Stimulated activated CD4-positive, alpha-beta T cell treated with anti-CD3 and anti-CD28 coated beads, Interleukin-2, amount 100 ng/mL, for 24 hours (primary cell): Measurements from ENCODE around the gene KLHDC7B.

ENCODE experiments used
- DNase-seq, 2 donors: peaks; one replicate each; pipeline ENCODE4 v3.0.0-alpha.2; 2020

The KLHDC7B gene

DNA sequence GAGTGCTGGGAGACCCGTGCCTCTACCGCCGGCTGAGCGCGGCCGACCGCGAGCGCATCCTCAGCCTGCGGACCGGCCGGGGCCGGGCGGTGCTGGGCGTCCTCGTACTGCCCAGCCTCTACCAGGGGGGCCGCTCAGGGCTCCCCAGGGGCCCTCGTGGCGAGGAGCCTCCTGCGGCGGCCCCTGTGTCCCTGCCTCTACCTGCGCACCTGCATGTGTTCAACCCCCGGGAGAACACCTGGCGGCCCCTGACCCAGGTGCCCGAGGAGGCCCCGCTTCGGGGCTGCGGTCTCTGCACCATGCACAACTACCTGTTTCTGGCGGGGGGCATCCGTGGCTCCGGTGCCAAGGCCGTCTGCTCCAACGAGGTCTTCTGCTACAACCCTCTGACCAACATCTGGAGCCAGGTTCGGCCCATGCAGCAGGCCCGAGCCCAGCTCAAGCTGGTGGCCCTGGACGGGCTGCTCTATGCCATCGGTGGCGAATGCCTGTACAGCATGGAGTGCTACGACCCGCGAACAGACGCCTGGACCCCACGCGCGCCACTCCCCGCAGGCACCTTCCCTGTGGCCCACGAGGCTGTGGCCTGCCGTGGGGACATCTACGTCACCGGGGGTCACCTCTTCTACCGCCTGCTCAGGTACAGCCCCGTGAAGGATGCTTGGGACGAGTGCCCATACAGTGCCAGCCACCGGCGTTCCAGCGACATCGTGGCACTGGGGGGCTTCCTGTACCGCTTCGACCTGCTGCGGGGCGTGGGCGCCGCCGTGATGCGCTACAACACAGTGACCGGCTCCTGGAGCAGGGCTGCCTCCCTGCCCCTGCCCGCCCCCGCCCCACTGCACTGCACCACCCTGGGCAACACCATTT is 3.5 kb downstream of the KLHDC7B start:
- no peak for DNase-seq

DNA sequence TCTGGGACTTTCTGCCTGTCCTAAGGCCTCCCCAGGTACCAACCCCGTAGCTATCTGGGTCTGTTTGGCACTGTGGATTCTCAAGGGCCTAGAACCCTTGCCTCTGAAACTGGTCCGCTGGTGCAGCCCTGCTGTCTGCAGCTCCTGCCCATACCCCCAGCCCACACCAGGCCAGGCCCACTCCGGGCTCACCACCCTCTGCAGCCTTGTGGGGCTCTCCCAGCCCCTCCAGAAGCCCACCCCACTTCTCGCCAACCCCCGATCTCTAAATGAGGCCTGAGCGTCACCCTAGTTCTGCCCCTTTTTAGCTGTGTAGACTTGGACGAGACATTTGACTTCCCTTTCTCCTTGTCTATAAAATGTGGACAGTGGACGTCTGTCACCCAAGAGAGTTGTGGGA is 4.7 kb downstream of the KLHDC7B start:
- no peak for DNase-seq

DNA sequence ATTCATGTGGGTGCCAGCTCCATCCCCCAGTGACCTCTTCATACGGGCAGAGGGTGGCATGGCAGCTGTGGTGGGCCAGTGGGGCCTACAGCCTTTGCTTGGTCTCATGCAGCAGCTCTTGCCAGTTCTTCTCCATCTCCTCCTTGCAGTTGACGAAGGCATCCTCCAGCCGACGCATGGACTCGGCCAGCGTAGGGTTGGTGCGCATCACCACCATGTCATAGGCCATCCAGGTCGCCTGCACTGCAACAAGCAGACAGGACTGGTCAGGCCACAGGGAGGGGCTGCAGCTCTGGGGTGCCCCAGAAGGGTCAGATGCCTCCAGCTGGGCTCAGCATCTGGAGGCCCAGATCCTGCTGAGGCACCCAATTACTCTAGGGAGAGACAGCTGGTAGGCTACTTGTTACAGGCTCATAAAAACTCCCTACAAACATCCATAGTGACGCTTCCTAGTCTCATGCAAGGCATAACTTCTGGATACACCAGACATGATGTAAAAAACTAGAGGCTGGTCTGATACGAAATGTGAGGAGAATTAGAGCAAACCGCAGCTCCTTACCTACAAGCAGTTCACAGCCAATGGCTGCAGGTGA is 5.6 kb downstream of the KLHDC7B start:
- no peak for DNase-seq

DNA sequence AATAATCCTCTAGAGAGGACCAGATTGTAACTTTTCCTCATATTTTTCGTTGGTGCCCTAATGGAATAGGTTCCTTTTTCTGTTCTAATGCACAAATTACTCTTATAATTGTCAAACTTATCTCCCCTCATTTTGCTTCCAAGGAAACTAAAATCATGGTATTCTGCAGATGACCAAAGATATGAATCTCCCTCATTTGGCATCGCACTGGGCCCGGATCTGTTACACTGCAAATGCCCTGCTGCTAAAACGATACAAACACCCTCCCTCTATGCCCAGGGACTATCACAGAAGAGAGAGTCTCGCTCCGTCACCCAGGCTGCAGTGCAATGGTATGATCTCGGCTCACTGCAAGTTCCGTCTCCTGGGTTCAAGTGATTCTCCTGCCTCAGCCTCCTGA is 7.6 kb downstream of the KLHDC7B start:
- no peak for DNase-seq

DNA sequence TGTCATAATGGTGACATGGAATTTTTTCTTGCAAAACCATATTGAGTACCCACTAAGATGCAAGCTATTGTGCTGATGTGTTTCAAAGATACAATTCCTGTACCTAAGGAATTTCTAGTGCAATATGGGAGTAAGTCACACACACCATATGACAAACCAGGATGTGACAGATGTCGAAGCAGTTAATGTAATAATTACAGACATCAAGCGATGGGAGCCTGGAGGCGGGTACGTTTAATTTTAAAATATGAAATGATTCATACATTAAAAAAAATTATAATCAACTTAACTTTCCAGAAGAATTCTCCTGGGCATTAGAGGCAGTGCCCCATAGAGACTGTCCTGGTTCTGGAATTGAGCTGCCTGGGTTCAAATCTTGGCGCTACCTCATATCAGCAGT is 11.0 kb downstream of the KLHDC7B start:
- no peak for DNase-seq

DNA sequence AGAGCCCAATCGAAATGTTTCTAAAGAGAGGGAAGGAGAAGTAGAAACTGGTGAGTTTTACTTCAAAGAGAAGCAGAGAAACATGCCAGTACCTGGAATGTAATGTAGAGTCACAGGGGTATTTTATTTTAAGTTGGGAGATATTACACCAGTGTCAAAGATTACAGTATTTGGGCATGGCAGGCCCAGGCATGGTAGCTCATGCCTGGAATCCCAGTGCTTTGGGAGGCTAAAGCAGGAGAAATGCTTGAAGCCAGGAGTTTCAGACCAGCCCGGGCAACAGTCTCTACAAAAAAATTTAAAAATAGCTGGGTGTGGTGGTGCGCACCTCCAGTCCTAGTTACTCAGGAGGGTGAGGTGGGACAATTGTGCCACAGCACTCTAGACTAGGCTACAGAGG is 14.3 kb downstream of the KLHDC7B start:
- DNase-seq: no peak

DNA sequence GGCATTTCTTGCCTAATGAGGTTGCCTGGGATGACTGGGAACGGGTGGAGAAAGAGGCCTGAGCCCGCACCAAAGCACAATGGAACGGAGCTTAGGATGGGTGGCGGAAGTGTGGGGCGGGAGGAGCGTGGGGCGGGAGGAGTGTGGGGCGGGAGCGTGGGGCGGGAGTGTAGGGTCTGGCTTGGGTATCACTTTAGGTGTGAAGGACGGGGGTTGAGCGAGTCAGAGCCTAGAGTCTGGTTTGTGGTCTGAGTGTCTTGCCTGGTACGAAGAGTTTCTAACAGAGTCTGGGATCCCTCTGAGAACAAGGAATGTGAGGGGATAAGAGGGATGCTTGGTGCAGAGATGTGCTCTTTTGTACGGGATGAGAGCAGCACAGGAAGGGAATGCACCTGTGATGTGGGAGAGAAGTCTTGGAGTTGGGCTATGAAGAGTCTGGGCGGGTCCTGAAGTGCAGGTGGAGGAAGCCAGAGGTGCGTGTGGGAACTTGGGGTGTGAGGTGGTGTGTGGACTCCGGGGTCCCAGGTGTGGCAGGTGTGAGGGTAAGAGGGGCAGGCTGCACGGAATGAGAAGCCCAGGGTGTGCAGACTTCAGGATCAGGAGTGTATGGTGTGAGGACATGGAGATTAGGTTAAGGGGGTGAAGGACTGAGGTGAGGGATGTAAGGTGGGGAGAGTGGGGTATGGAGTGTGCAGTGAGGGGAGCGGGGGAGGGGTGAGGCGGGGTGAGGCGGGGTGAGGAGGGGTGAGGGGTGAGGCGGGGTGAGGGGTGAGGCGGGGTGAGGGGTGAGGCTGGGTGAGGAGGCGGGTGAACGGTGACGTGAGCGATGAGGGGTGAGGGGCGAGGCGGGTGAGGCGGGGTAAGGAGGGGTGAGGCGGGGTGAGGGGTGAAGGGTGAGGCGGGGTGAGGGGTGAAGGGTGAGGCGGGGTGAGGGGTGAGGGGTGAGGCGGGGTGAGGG is 16.0 kb downstream of the KLHDC7B start:
- no peak for DNase-seq

DNA sequence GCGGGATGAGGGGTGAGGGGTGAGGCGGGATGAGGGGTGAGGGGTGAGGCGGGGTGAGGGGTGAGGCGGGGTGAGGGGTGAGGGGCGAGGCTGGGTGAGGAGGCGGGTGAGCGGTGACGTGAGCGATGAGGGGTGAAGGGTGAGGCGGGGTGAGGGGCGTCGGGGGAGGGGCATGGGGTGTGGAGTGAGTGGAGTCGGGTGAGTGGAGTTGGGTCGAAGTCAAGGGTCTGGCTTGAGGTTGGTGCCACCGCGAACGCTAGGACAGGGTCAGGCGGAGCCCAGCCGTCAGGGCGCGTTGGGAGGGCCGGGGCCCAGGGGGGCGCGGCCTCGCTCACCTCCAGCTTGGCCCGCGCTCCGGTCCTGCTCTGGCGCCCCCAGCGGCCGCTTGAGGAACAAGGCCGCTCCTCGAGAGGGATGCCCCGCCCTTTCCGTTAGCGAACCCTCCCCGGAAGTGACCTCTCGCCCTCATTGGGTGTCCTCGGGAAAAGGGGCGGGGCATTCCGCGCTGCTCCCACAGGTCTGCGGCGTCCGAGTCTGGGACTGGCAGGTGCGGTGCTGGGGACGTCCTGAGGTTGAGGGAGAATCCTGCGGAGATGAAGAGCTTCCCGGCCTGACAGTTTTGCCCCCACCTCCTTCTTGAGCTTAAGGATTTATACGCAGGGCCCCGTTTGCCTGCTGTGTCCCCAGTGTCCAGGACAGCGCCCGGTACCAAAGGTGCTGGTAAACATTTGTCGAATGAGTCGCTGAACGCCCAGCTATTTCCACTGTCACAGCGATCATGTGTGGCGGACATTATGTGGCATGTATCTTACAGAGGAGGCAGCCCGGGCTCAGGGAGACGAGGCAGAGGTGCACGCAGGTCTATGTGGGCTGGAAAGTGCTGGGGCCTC is 17.1 kb downstream of the KLHDC7B start, which contains the start of gene SYCE3:
Gene SYCE3, minus strand, starts transcription at position 397 of the 890 bp plus-strand sequence. CDS start 6,514 bp downstream, outside the sequence.
- peak; percentile 98 to 99 for DNase-seq

DNA sequence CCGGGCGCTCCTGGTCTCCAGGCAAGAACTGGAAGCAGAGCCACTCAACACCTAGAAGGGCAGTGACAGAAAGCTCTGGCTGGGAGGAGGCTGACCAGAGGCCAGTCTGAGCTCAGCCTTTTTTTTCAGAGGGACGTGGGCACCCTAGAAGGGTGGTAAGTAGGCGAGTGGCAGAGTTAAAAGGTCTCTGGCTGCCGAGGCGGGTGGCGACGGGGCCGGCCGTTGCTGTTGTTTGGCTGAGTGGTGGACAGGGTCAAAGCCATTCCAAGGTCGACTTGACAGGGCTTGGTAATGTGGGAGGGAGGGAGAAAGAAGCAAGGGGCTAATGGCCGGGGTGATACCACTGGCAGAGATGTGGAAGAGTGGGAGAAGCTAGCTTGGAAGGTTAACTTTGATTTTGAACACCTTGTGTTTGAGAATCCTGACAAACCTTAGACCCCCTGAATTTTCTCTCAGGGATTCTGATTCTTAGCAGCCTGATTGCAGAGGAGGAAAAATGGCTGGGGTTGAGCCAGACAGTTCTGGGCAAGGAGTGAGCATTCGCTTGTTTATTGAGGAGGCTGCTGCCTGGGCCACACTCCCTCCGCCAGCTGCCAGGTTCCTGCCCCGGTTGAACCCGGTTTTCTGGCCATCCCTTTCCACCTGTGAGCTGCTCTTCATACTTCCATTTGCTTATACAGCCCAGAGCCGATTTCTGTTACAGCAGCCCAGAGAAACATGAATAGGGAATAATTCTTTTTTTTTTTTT is 17.9 kb downstream of the KLHDC7B start:
- no peak for DNase-seq

DNA sequence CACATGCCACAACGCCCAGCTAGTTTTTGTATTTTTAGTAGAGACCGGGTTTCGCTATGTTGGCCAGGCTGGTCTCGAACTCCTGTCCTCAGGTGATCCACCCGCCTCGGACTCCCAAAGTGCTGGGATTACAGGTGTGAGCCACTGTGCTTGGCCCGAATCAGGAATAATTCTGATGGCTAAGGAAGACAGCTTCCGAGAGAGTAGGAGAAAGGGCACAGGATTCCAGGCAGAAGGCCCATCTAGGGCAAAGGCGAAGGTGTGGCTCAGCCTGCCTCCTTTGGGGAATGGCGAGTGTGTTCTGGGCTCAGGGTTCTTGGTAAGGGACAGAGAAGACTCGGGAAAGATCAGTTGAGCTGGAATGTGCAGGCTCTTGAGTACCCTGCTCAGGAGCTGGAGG is 18.6 kb downstream of the KLHDC7B start:
- DNase-seq: no peak

DNA sequence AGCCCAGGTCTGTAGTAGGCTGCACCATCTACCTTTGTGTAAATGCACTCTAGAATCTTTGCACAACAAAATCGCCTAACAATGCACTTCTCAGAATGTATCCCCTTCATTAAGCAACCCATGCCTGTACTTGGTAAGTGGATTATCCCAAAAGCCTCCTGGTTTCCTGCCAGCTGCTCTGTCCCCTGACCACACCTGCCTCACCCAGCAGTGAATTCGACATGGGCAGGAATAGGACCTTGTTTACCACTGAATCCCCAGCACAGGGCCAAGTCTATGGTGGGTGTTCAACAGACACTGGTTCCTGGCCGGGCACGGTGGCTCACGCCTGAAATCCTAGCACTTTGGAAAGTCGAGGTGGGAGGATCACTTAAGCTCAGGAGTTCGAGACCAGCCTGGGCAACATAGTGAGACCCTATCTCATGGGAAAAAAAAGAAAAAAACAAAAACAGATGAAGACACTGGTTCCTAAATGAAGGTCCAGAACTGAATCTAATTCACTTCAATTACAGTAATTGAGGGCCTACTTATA is 22.1 kb downstream of the KLHDC7B start:
- DNase-seq: no peak

DNA sequence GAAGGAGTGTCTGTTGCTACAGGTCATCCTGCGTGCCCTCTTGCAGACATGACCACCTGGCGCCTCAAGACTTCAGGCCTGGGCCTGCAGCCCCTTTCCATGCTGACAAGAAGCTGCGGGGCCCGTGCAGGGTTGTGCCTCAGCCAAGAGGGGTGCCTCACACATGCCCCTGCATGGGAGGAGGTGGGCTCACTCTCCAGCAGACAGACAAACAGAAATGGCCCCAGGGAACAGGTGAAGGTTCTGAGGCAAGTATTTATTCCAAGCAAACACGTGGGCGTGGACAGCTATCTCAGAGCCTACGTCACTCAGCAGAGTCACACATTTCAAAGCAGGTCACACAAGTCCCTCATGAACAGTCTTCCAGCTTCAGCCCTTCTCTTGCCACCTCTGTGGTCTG is 22.9 kb downstream of the KLHDC7B start:
- no peak for DNase-seq

DNA sequence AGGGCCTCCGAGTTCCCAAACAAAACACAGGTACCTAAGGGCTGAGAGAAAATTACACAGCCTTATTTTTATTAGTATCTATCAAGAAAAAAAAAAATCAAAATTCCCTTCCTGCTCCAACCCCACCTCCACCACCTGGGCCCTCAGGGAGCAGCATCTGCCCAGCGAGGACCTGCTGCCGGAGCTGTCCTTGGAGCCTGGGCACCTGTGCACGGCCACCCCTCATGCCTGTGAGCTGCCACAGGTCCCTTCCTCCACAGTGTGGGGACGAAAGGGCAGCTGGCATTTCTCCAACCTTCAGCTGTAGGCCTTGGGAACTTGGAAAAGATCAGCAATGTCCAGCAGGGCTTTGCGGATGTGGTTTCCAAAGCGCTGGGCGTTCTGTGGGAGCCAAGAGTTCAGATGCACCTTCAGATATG is 23.4 kb downstream of the KLHDC7B start:
- no peak for DNase-seq

DNA sequence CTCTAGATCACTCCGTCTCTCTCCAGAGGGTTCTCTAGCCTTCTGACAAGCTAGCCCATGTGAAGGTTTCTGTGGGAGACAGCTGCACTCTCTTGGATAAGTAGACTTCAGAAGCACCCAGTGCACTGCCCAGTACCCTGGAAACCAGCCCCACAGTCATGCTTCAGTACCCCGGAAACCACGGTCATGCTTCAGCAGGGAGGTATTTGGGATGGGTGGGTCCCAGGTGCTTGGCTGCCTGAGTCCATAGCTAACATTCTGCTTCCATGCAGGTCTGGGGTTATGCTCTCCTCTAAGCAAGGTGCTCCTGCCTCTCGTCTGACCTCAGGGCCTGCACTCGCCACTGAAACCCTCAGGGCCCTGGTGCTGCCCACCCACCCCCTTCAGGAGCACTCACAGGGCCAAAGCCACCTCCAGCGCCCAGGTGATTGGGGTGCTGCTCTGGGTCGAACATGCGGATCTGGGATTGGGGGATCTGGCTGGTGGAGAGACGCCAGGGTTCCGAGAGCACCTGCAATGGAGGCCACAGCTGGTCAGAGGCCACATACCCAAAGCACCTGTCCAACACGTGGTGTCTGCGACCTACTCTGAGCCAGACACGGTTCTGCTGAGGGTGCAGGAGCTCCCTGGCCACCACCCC is 24.3 kb downstream of the KLHDC7B start:
- DNase-seq: no peak

DNA sequence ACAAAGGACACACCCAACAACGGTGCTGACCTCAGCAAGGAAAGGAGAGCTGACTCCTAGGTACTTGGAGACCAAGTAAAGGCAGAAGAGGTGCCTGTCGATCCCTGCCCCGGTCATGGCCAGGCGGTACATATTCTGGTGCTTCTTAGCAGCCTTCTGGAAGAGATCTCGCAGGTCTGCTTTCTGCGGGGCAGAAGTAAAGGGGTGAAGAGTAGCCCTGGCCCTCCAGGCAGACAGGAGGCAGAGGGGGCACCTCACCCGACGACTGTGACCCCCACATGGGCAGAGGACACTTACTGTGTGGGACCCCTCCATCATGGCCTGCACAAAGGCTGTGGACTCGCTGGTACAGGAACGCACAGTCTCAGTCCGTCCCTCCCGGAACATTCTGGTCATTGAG is 25.2 kb downstream of the KLHDC7B start:
- no peak for DNase-seq

DNA sequence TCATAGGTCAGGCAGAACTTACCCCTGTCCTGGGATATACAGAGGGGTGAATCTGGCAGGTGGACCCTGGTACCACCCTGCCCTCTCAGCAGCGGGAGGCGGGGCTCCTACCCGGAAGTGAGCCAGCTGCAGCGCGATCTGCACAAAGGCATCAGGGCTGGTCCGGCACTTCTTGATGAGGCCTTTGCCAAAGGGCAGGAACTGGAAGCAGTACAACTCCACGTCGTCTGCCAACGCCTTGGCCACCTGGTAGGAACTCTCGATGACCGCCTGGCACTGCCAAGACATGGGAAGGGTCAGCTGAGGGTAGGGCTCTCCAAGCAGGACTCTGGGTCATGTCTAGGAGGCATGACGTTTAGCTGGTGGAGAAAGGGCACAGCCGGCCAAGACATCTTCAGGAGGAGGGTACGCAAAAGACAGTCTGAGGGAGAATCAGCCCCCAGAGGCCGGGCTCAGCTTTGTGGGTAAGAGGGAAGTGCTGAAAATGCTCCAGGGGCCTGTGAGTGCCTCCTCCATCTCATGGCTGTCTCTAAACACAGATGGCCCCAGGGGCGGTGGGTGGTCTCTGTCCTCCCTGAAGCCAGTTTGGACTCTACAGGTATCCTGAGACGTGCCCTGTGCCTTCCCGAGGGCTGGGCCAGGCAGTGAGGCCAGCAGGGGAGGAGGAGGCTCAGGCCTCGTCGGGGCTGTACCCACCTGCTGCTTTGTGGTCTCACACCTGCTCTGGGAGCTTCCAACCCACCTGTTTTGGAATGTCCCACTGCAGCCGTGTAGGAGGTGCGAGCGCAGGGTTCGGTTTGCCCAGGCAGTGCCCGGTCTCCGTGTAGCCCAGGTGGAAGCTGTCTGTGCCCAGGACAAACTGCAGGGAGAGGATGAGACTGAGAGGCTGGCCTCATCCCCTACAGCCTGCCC is 25.8 kb downstream of the KLHDC7B start:
- DNase-seq: no peak

DNA sequence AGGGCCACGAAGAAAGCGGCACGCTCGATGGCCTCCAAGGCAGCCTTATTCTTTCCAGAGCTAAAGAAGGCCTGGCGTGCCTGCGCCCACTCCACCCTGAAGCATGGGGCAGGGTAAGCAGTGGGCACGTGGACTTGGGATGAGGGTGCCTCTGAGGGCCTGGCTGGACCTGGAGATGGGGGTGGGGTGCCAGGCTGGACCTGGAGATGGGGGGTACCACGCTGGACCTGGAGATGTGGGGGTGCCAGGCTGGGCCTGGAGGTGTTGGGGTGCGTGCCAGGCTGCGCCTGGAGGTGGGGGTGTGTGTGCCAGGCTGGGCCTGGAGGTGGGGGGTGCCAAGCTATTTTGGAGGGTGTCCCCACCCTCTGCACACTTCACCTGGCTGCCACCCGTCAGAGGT is 27.3 kb downstream of the KLHDC7B start:
- no peak for DNase-seq

DNA sequence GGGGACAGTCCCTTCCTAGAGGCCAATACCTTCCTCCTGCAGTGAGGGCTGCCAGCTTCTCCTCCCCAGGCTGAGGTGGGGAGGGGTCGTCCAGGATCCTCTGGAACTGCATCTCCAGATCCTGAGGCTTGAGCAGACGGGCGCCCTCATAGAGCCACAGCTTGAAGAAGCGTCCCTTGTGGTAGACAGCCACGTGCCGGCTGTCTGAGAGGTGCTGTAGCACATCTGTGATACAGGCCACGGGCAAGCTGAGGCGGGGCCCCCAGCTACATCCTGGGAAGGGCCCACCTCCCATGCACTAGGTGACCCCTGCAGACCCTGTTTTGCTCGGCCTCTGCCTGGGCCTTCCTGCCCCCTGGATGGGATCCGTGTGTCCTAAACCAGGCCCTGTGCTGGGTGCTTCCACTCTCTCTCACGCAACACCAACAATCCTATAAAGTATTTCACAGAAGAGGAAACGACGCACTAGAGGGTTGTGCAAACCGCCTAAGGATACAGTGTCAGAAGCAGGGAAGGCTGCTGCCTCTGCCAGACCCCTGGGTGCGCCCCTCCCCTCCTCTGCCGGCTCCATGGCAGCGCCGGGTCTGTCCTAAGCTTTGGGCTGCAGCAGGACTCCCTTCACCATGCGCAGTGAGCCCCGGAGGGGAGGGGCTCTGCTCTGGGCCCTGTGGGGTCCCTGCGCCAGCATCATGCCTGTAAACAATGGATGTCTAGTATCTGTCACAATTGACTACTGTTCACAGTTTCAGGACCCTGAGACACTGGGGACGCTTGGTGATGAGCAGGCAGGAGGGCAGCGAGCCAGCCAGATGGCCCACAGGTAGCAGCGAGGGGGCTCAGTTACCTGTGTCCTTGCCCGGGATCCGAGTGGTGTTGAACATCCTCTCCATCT is 28.0 kb downstream of the KLHDC7B start:
- DNase-seq: no peak

DNA sequence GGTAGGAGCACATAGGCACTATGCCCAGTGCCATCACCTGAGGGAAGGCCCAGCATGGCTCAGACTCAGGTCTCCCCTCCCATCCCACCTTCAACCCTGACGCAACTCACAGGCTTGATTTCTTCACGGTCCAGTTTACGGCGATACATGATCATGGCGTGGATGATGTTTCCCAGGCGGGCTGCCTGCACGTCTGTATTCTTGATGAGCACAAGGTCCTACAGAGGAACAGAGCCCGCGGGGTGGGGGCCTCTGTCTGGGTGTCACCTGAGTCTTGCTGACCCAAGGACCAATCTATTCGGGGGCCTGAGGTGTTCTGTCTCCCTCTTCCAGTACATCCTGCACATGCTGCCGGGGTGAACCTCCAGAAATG is 28.7 kb downstream of the KLHDC7B start:
- DNase-seq: no peak
